HepG2 (cell line): ENCODE measurements around the gene CREG1. TPM values are rescaled to one million over a fixed set of nuclear protein-coding genes. Genes with fewer than 3 reads are reported as not detected.

Experiments
- BCL3 ChIP-seq: sonication (generic); formaldehyde crosslinking; IDR thresholded peaks from 2 replicates; pipeline ENCODE4 v1.5.1; 2020; ENCODE audit warnings: mild to moderate bottlenecking, missing genetic modification reagents, moderate library complexity
- SNAPC4 ChIP-seq: sonication (generic); formaldehyde crosslinking; IDR thresholded peaks from 2 replicates; pipeline ENCODE4 v1.4.0; 2020; ENCODE audit warnings: mild to moderate bottlenecking, missing genetic modification reagents
- ZNF253 ChIP-seq: sonication (generic); formaldehyde crosslinking; IDR thresholded peaks from 2 replicates; pipeline ENCODE4 v1.8.0; 2022; ENCODE audit warnings: mild to moderate bottlenecking, missing genetic modification reagents, borderline replicate concordance
- polyA plus RNA-seq, 8 experiments: library from polyadenylated mRNA; depleted of rRNA in 3 of 8; stranded (reverse) in 7 of 8; unstranded in 1 of 8; fragments of >200 nt; fragmentation: Illumina TruSeq in 4 of 8; extraction: Trizol in 4 of 8; gene quantifications; 2 replicates each; pipeline versions ENCODE4 v1.2.1 to v1.2.3, GENCODE V29; 2011 to 2016; ENCODE audit warnings: low read depth in 4 of 8, missing spikeins in 1 of 8, mixed read lengths in 1 of 8; ENCODE audit not compliant: insufficient read depth in 1 of 8
- total RNA-seq, 5 experiments: library from RNA; depleted of rRNA; stranded (reverse); fragments of >200 nt; fragmentation: Illumina TruSeq; extraction: Trizol; gene quantifications; 2 replicates each; pipeline ENCODE4 v1.2.3, GENCODE V29; 2016; ENCODE audit warnings: low read depth in 1 of 5

CREG1 gene
- total and polyA plus RNA-seq, 2 of the 13 experiments (the other 11 are each of a cell fraction or from before 2014, with no cell fraction given), result 31.3 to 33.5 TPM

DNA sequence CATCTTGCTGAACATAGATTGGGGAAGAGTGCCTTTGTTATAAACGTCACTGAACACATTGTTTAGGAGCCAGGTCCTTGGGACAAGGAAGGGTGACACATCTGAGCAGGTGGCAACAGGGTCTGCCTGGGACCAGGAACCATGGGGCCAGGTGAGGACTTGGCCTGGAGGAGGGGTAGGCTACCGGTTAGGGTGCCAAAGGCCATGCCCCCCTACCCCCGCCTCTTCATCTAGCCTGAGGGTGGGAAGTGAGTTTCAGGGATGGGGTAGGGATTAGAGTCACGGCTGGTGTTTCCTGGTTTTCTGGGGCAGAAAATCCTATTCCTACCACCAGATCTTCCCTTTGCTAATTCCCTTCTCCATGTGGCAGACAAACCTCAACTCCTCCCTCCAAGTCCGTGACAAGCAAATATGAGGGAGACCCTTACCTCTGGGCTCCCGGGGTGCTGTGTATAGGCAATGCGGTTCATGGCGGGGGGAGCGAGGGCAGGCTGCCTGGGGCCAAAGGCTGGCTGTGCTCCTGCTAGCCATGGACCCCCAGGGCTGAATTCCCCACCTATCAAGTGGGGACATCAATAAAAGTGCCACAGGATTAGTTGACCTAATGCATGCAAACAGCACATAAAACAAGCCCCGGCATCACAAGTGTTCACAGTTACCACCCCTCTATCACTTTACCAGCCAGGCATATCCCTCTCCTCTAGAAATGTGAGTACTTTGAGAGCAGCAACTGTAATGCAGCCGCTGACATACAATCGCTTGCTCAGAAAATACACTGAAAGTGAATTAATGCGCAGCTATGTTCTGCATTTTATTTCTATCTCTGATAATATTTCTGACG lies 49.7 kb downstream of the CREG1 start (continued):
- TF ChIP-seq SNAPC4 (CRISPR knock-in tag) (no peak), BCL3 (no peak), ZNF253 (CRISPR knock-in tag) (no peak)
